Measurements from ENCODE around the gene SYVN1.
A peak's percentile ranks its signal among the peaks of the same experiment; 100 is the strongest.
"Not testable (repeated sequence)": the region's sequence is repeated elsewhere in the genome, so short reads cannot be mapped to it uniquely, and the experiment has no call there.

SYVN1 gene

GRCh38 chr11:65150509-65151299, 16.4 kb upstream of the SYVN1 start:
- Histone ChIP-seq H3K27me3 (ENCODE audit: insufficient read depth, low read length, poor library complexity) (peaks cover 3% of the 10 kb centered on the region), H2AFZ (ENCODE audit: low read depth, low read length) (no peak overlapping the region), H3K9ac (ENCODE audit: low read depth, low read length) (no peak overlapping the region), H3K4me3 (ENCODE audit: low read depth in 1 of 2, low read length in 2 of 2) (no peak overlapping the region), H3K27ac (ENCODE audit: low read length) (no peak overlapping the region), H4K20me1 (ENCODE audit: insufficient read depth, low read length) (no peaks in the 10 kb centered on the region), H3K9me3 (ENCODE audit: insufficient read depth, low read length, severe bottlenecking) (peaks cover 7% of the 10 kb centered on the region), H3K4me1 (ENCODE audit: insufficient read depth, low read length) (no peaks in the 10 kb centered on the region), H3K36me3 (ENCODE audit: insufficient read depth, low read length) (no peaks in the 10 kb centered on the region), H3K4me2 (ENCODE audit: insufficient read depth, low read length) (no peak overlapping the region), H3K79me2 (ENCODE audit: insufficient read depth, low read length) (no peaks in the 10 kb centered on the region)
- 0 out of 3 replicates have a peak, but pooled peaks have one; percentile 14 for ATAC-seq (ENCODE audit: insufficient read depth, low read depth)
- no peak for TF ChIP-seq CTCF (IDR thresholded peaks at IDR 0.05; ENCODE audit: borderline replicate concordance, extremely low read depth, low read length, poor library complexity, severe bottlenecking)
- TF ChIP-seq EZH2 (IDR thresholded peaks at IDR 0.05; ENCODE audit: borderline replicate concordance, low read depth, low read length, severe bottlenecking): no peak
- no peak for DNase-seq

GRCh38 chr11:65150131-65150508, 15.8 kb upstream of the SYVN1 start:
- not testable (repeated sequence) for H3K4me2 ChIP-seq (ENCODE audit: insufficient read depth, low read length); H4K20me1 ChIP-seq (ENCODE audit: insufficient read depth, low read length); H3K9ac ChIP-seq (ENCODE audit: low read depth, low read length); H3K27me3 ChIP-seq (ENCODE audit: insufficient read depth, low read length, poor library complexity); H3K27ac ChIP-seq (ENCODE audit: low read length); H3K79me2 ChIP-seq (ENCODE audit: insufficient read depth, low read length); H3K4me3 ChIP-seq (ENCODE audit: low read depth in 1 of 2, low read length in 2 of 2); DNase-seq; H2AFZ ChIP-seq (ENCODE audit: low read depth, low read length); H3K9me3 ChIP-seq (ENCODE audit: insufficient read depth, low read length, severe bottlenecking); H3K36me3 ChIP-seq (ENCODE audit: insufficient read depth, low read length); H3K4me1 ChIP-seq (ENCODE audit: insufficient read depth, low read length); ATAC-seq (ENCODE audit: insufficient read depth, low read depth)

- Histone ChIP-seq H3K4me3 (ENCODE audit: low read depth in 1 of 2, low read length in 2 of 2) (no peak overlapping the region), H4K20me1 (ENCODE audit: insufficient read depth, low read length) (no peaks in the 10 kb centered on the region), H3K27ac (ENCODE audit: low read length) (no peak overlapping the region), H2AFZ (ENCODE audit: low read depth, low read length) (no peak overlapping the region), H3K9ac (ENCODE audit: low read depth, low read length) (no peak overlapping the region), H3K9me3 (ENCODE audit: insufficient read depth, low read length, severe bottlenecking) (peaks cover 7% of the 10 kb centered on the region), H3K27me3 (ENCODE audit: insufficient read depth, low read length, poor library complexity) (peaks cover 3% of the 10 kb centered on the region), H3K36me3 (ENCODE audit: insufficient read depth, low read length) (no peaks in the 10 kb centered on the region), H3K4me1 (ENCODE audit: insufficient read depth, low read length) (no peaks in the 10 kb centered on the region), H3K4me2 (ENCODE audit: insufficient read depth, low read length) (no peak overlapping the region), H3K79me2 (ENCODE audit: insufficient read depth, low read length) (no peaks in the 10 kb centered on the region)
- DNase-seq (no peak), ATAC-seq (ENCODE audit: insufficient read depth, low read depth) (no peak)
- TF ChIP-seq CTCF (IDR thresholded peaks at IDR 0.05; ENCODE audit: borderline replicate concordance, extremely low read depth, low read length, poor library complexity, severe bottlenecking): no peak
- no peak for TF ChIP-seq EZH2 (IDR thresholded peaks at IDR 0.05; ENCODE audit: borderline replicate concordance, low read depth, low read length, severe bottlenecking)
Measured at GRCh38 chr11:65148657-65149056, 14.3 kb upstream of the SYVN1 start.

GRCh38 chr11:65147352-65148075, 13.2 kb upstream of the SYVN1 start:
- peaks cover 7% of the 10 kb centered on the region for H3K9me3 ChIP-seq (ENCODE audit: insufficient read depth, low read length, severe bottlenecking)
- no peak overlapping the region for H3K27ac ChIP-seq (ENCODE audit: low read length)
- H3K4me2 ChIP-seq (ENCODE audit: insufficient read depth, low read length): no peak overlapping the region
- no peak overlapping the region for H2AFZ ChIP-seq (ENCODE audit: low read depth, low read length)
- H3K4me3 ChIP-seq (ENCODE audit: low read depth in 1 of 2, low read length in 2 of 2): no peak overlapping the region
- DNase-seq (no peak), ATAC-seq (ENCODE audit: insufficient read depth, low read depth) (no peak)
- H3K36me3 ChIP-seq (ENCODE audit: insufficient read depth, low read length): no peaks in the 10 kb centered on the region
- H4K20me1 ChIP-seq (ENCODE audit: insufficient read depth, low read length): no peaks in the 10 kb centered on the region
- TF ChIP-seq CTCF (IDR thresholded peaks at IDR 0.05; ENCODE audit: borderline replicate concordance, extremely low read depth, low read length, poor library complexity, severe bottlenecking): no peak
- no peak for TF ChIP-seq EZH2 (IDR thresholded peaks at IDR 0.05; ENCODE audit: borderline replicate concordance, low read depth, low read length, severe bottlenecking)
- H3K4me1 ChIP-seq (ENCODE audit: insufficient read depth, low read length): no peaks in the 10 kb centered on the region
- H3K79me2 ChIP-seq (ENCODE audit: insufficient read depth, low read length): no peaks in the 10 kb centered on the region
- H3K9ac ChIP-seq (ENCODE audit: low read depth, low read length): no peak overlapping the region
- H3K27me3 ChIP-seq (ENCODE audit: insufficient read depth, low read length, poor library complexity): peaks cover 3% of the 10 kb centered on the region
